ENCODE results near the gene CPM. TPM values are rescaled to one million over a fixed set of nuclear protein-coding genes. Genes with fewer than 3 reads are reported as not detected.

CPM gene
- total RNA-seq, 1 experiment from 2014 or later: 0.96 TPM

GRCh38 chr12:68886636-68887572 lies 46.1 kb downstream of the CPM start:
- no peak overlapping the region for H3K27ac Mint-ChIP-seq
- no peak for DNase-seq (ENCODE audit: low spot score)
- CTCF ChIA-PET: no interaction called here

More at GRCh38 chr12:68886636-68887572, 46.1 kb downstream of the CPM start:
- Mint-ChIP-seq H3K27me3 (ENCODE audit: low read depth) (no peaks in the 10 kb centered on the region), H3K4me1 (no peaks in the 10 kb centered on the region; the same call in 1 of the 2 replicates), H3K4me3 (no peak overlapping the region), H3K36me3 (no peaks in the 10 kb centered on the region), H3K9me3 (peaks cover 6% of the 10 kb centered on the region)
- POLR2A ChIA-PET: no interaction called here
- TF ChIP-seq ZNF671 (CRISPR knock-in tag; IDR thresholded peaks at IDR 0.05): no peak
- TF ChIP-seq AR (CRISPR knock-in tag; IDR thresholded peaks at IDR 0.05): no peak
- TF ChIP-seq ZNF121 (CRISPR knock-in tag; IDR thresholded peaks at IDR 0.05): no peak
- TF ChIP-seq ZMAT4 (CRISPR knock-in tag; IDR thresholded peaks at IDR 0.05): no peak
- no peak for TF ChIP-seq STAT6 (CRISPR knock-in tag; conservative IDR thresholded peaks at IDR 0.05; ENCODE audit: low read depth)
- no peak for TF ChIP-seq MAX (CRISPR knock-in tag; IDR thresholded peaks at IDR 0.05)
- no peak for TF ChIP-seq SP1 (CRISPR knock-in tag; conservative IDR thresholded peaks at IDR 0.05)
- TF ChIP-seq GTF2I (CRISPR knock-in tag; conservative IDR thresholded peaks at IDR 0.05): no peak
- no peak for TF ChIP-seq ZNF263 (CRISPR knock-in tag; IDR thresholded peaks at IDR 0.05; ENCODE audit: low read depth)
- no peak for TF ChIP-seq TEAD4 (CRISPR knock-in tag; IDR thresholded peaks at IDR 0.05)
- no peak for TF ChIP-seq ZBTB21 (CRISPR knock-in tag; IDR thresholded peaks at IDR 0.05; ENCODE audit: borderline replicate concordance)
- no peak for TF ChIP-seq ATF6 (CRISPR knock-in tag; IDR thresholded peaks at IDR 0.05)
- no peak for TF ChIP-seq TP53 (CRISPR knock-in tag; IDR thresholded peaks at IDR 0.05)
- ATAC-seq: no peak

Measured in WTC11 (cell line).